ENCODE data around the gene HLA-B.

Gene HLA-B

DNA sequence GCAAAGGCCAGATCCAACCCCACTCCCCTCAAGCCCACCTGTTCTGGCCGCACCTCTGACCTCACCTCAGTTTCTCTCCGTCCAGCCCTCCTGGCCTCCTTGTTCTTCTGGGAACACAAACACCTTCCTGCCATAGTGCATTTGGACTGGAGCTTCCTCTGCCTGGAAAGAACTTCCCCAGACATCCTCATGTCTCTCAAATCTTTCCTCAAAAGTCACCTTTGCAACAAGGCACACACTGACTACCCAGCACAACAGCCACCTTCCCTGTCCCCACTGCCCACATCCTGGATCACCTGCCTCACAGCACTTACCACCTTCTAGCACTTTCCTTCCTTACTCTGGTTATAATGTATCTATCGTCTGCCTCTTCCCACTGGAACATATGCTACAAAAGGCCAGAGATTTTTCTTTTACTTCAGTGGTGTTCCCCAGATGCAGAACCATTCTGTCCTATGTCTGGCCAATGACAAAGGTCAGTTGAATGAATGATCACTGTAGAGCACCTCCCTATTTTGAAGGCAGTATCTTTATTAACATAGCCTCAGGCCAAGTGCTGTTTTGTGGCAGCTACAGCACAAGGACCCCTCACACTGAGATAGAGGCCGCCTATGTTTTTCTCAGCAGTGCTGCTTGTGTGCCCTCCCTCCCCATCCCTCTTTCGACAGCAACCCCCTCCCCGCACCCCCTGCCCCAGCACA, 4.1 kb downstream of the HLA-B start:
- no peak for DNase-seq (ENCODE audit: low read depth)

GRCh38 chr6:31352310-31352682, 4.7 kb downstream of the HLA-B start:
- no peak for DNase-seq (ENCODE audit: low read depth)

DNA sequence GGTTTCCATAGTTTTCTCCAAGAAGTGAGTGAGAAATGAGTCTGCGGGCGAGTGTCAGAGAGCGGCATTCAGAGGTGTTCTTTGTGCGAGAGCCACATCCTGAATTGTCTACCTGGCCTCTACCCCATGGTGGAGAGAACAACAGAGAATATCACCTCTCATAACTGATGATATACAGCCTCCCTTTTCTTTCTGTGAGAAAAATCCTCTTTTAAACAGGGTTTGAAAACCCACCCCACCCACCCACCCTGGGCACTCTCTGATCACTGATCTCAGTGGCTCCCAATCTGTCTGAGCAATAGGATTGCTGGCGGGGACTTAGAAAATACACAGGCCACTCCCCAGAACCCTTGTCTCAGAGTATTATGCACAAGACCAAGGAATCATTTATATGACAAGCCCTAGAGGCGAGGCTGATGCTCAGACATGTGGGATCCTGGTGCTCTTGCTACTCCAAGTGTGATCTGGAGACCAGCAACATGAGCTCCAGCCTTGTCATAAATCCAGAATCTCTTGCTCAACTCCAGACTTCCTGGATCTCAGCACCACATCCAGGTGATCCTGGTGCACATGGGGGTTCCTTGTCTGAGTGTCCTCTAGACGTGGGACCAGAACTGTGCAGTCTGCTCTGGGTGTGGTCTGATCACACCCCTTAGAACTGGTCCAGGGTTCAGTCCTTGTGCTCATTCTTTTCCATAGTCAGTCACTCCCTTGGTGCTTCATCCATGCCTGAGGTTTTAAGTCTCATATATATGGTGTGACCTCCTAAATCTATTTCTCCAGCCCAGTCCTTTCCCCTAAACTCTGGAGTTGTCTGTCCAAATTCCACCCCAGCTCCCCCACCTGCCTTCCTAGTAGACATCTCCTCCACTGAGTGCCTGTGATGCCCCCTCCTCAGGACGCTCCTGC, 5.3 kb downstream of the HLA-B start:
- no peak for DNase-seq (ENCODE audit: low read depth)

DNA sequence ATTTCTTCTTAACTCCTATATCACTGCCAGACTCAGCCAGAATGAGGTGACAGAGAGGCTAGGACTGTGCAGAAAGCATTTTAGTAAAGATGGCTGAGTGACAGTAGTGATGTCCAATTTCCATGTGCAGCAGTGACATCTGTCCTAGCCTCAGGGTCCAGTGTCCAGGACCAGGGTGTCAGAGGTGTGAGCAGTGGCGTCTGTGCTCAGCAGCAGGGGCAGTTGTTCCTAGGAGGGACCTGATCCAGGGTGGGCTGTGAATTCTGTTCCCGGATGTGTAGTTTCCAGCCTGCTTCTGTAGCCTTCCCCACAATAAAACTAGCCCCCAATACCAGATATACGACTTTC, 6.0 kb downstream of the HLA-B start:
- DNase-seq (ENCODE audit: low read depth), result no peak

- no peak for DNase-seq (ENCODE audit: low read depth)
Measured at GRCh38 chr6:31350196-31351032, 6.6 kb downstream of the HLA-B start.

DNA sequence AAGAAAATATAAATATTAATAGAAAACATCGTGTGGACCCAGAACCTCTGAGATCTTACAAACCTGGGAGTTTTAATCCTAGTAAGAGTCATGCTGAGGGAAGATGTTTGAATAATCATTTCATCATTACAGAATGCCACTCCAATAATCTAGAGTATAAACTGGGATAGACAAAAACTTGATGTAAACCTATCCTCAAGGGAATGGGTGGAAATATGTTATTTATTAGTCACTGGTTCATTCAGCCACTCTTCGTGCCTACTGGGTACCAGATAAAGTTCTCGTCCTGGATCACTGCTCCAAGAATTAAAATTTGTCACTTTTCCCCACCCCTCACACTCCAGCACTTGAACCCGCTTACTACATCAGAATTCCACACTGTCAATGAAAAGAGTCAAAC, 7.7 kb downstream of the HLA-B start:
- no peak for DNase-seq (ENCODE audit: low read depth)

DNA sequence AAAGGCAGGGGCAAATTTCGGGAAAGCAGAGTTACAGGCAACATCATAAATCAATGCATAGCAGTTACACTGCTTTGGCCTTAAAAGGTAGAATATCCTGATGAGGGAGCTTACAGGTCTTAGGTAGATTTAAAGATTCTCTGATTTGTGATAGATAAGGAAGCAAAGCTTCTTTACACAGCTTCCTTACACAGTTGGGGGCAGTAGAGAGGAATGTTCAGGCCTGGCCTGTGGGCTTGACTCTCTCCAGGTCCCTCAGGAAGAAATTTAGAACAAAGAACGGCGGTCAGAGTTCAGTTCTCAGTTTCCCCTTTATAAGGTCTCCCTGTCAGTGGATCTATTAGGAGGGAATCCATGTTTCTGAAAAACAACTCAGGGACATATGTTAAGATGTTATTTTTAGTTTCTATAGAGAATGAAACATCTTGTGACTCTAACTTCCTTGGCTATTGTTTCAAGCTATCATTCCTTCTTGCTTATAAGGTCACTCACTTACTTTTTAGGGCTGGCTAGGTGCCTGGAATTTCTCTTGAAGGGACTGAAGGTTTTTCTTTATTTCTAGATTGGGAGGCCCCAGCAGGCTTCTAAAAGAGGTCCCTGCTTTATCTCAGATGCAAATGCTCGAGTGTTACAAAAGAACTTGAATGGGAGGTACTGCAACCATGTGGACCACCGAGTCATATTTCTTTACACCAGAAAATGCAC, 11.8 kb downstream of the HLA-B start:
- DNase-seq (ENCODE audit: low read depth), result no peak

DNA sequence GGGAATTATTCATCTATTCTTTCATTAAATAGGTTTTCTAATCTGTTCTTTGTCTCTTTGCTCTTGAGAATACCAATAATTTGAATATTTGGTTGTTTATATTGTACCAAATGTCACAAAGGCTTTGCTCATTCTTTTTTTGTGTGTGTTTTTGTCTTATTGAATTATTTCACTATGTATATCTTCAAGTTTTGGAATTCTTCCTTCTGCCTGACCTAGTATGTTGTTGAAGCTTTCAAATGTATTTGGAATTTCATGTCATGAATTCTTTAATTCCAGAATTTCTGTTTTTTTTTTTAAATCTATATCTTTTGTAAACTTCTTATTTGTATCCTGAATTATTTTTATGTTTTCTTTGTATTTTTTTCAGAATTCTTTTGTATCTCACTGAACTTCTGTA, 16.8 kb downstream of the HLA-B start:
- DNase-seq (ENCODE audit: low read depth), result no peak

DNA sequence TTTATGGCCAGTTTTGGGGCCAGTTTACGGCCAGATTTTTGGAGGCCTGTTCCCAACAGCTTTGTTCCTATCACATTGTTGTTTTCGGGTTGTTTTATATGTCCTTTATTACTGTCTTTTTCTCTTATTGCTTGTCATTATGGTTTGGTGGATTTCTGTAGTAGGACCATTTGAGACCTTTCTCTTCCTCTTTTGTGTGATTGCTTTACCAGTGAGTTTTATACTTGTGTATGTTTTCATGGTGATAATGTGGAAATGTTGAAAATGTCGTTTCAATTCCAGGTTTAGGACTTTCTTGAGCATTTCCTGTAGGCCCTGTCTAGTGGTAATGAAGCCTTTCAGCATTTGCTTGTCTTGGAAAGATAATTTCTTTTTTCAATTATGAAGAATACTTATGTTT, 17.8 kb downstream of the HLA-B start:
- no peak for DNase-seq (ENCODE audit: low read depth)

GRCh38 chr6:31336896-31337496, 20.0 kb downstream of the HLA-B start:
- DNase-seq (ENCODE audit: low read depth), result no peak

DNA sequence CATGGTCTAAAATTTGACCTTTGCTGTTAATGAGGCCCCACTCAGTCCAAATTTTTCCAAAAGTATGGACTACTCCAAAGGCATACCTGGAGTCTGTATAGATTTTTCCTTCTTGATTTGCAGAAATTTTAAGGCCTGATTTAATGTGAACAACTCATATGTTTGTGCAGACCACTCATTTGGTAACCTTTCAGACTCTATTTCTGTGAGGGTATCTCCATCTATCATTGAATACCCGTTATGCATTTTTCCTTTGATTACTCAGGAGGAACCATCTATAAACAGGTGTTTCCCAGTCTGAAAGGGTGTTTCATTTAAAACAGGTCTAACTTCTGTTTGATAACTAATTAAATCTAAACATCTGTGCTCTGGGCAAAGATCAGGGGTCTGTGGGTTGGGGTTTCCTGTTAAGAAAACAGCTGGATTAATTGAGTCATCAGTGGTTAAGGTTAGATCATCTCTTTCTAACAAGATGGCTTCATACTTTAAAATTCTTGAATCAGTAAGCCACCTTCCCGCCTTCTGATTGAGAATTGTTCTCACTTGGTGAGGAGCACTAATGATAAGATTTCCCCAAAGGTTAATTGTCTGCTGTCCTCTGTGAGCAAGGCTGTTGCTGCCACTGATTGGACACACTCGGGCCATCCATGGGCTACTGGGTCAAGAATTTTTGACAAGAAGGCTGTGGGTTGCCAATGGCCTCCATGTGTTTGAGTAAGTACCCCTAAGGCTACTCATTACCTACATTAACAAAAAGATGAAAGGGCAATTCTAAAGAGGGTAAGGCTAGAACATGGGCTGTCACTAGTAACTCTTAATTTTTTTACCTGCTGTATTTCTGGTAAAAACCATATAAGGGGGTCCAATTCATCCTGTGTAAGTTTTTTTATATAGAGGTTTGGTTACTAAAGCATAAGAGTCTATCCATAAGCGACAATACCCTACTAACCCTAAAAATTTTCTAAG, 24.1 kb downstream of the HLA-B start:
- DNase-seq (ENCODE audit: low read depth), result no peak

DNA sequence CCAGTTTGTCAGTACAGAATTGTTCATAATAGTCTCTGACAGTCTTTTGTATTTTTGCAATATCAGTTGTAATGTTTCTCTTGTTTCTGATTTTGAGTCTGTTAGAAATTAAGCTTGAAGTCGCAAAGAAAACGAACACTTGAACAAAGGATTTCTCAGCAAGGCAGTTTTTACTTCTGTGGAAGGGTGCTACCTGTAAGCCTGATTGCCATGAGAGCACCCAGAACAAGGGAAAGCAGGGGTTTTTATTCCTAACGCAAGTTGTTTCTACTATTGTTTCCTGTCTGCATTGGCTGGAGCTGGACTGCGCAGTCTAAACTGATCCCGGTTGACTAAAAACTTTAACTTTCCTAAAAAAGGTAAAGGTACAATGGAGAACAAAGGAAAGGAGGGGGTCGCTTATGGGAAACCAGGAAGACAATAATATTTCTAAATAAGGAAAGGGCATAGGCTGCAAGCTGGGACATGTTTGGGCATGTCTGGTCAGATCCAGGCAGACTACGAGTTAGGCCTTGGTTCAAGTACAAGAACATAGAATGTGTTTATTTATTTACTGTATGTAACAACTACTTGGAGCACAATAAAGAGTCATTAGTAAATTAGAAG, 28.5 kb downstream of the HLA-B start:
- DNase-seq (ENCODE audit: low read depth), result no peak

DNA sequence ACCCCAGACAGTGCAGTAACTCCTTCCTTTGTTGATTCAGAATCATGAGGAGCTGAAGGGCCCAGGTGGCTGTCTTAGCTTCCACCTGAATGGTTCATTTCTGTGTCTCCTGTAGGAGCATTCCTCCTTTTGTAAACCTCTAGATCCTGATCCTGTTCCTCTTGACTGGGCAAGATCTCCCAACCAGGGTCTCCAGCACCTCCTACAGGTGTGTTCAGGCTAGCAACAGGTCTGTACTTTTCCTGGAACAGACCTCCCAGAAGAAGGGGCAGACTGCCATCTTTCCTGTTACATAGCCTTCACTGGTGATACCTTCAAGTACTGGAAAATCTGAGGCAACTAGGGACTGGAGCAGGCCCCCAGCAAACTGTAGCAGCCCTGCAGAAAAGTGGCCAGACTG, 35.2 kb downstream of the HLA-B start:
- DNase-seq (ENCODE audit: low read depth), result no peak

DNA sequence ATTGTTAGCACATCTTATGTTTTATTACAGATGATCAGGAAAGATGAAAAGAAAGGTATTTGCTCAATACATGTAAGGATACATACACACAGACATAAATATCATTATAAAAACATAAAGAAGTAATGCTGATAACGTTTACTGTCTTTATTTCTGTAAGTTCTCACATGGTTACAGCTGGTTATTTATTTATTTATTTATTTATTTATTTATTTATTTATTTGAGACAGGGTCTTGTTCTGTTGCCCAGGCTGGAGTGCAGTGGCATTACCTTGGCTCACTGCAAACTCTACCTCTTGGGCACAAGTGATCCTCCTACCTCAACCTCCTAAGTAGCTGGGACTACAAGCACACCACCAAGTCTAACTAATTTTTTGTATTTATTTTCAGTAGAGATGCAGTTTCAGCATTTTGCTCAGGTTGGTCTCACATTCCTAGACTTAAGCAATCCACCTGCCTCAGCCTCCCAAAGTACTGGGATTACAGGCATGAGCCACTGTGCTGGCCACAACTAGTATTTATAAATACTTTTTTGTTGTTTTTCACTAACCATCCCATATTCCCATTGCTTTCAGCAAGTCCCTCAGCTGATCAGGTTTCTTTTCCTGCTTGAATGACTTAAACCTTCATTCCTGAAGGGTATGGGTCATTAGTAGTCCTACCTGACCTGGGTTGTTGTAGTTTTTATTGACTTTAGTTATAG, 35.8 kb downstream of the HLA-B start:
- DNase-seq (ENCODE audit: low read depth), result no peak

GRCh38 chr6:31317036-31317435, 39.9 kb downstream of the HLA-B start:
- DNase-seq (ENCODE audit: low read depth), result no peak

- no peak for DNase-seq (ENCODE audit: low read depth)
Measured at GRCh38 chr6:31309641-31310040, 47.3 kb downstream of the HLA-B start.

DNA sequence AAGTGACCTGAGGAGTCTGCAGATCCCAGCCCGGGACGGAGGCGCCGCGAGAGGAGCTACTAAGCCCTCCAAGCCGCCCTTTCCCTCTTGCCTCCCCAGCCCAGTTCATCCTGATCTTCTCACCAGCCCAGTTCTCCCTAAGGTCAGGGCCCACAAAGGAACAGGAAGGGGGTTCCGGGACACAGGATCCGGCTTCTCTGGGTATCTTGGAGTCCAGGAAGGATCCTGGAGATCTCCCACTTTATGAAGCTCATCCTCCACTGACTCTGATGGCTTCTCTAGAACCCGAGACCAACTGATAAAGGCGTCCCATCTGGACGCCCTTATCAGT, 48.2 kb downstream of the HLA-B start:
- DNase-seq (ENCODE audit: low read depth), result no peak

- no peak for DNase-seq (ENCODE audit: low read depth)
Measured at GRCh38 chr6:31308050-31308844, 48.7 kb downstream of the HLA-B start.

DNA sequence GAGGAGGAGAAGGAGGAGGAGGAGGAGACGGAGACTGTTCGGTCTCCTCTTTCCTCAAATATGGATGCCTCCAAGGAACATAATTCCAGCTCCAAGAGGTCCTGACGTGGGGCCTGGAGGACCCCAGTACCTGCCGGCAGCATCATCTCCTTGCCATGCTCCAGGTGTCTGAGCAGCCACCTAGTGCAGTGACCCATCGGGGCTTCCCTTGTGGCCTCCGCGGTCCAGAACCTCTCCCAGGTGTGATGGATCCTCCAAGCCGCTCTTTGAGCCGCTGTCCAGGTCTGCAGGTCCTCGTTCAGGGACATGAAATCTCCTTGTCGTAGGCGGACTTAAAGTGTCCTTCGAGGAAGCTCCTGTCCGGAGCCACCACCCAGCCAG, 49.3 kb downstream of the HLA-B start:
- no peak for DNase-seq (ENCODE audit: low read depth)

Data from GM04504 (cell line).